GM12874 (cell line): ENCODE results near the gene POLR2L.

Experiments
- CTCF ChIP-seq: IDR thresholded peaks from 2 replicates; pipeline ENCODE4 v1.5.1; 2011; ENCODE audit warnings: low read depth, mild to moderate bottlenecking, control low read depth, low read length, moderate library complexity; ENCODE audit not compliant: insufficient read depth

Gene POLR2L

DNA sequence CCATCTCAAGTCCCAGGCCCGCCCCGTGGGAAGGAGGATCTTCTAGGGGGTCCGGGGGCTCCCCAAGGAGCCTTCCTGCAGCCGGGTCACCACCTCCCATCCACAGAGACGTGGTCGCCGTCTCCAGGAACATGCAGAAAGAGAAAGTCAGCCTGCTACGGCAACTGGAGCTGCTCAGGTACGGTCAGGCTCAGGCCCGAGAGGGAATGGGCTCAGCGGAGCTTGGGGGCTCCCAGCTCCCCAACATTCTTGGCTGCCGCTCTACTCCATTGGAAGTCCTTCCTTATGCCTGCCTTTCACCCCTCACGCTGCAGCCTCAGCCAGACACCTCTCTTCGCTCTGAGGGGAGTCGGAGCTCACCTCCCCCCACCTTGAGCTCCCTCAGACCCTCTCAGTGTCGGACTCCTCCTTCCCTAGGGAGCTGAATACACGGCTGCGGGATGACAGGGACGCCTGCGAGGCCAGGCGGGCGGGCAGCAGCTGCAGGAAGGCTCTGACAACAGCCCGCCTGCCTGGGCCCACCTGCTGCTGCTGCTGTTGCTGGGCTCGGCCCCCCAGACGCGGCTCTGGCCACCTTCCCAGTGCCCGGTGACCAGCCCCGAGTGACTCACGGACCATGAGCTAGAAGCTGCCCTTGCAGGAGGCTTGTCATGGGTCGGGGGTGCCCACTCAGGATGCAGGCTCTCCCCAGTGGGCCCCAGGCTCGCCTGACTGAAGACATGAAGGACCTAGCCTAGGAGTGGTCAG lies 11.0 kb downstream of the POLR2L start:
- TF ChIP-seq CTCF = no peak

GRCh38 chr11:830295-831117 lies 11.8 kb downstream of the POLR2L start:
- TF ChIP-seq CTCF = no peak

DNA sequence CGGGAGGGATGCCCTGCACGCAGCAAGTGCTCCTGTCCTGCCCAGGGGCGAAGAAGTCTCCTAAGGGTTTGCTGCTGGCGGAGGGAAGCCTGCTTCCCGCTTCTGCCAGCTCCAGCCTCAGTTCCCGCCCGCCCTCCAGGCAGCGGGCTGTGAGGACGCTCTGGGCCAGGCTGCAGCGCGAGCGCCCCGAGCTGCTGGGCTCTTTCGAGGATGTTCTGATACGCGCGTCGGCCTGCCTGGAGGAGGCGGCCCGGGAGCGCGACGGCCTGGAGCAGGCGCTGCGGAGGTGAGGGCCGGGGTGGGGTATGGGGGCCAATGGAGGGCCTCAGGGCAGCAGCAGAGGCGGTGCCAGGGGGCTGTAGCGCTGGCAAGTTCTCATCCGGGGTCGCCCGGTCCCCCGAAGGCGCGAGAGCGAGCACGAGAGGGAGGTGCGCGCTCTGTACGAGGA lies 12.5 kb downstream of the POLR2L start:
- no peak for TF ChIP-seq CTCF

- TF ChIP-seq CTCF = no peak
These were observed 13.0 kb downstream of the POLR2L start for GRCh38 chr11:829176-829846.

- no peak for TF ChIP-seq CTCF
These were observed 13.7 kb downstream of the POLR2L start for GRCh38 chr11:828506-829175.

GRCh38 chr11:827897-828192 lies 14.5 kb downstream of the POLR2L start, which contains the start of gene CRACR2B:
Gene CRACR2B, plus strand, starts transcription at chr11:827919. Its CDS starts 689 bp downstream, at chr11:828608.
- TF ChIP-seq CTCF = no peak
